ENCODE results near the gene PLIN4. TPM values are rescaled to one million over a fixed set of nuclear protein-coding genes. Genes with fewer than 3 reads are reported as not detected.
"Not testable (repeated sequence)": the region's sequence is repeated elsewhere in the genome, so short reads cannot be mapped to it uniquely, and the experiment has no call there.

PLIN4 gene
- total and polyA plus RNA-seq, 8 donors, result 3.5 to 64.7 (median 11.3) TPM

- peaks cover 0 to 9% (median 3%) of the 10 kb centered on the region in 3 donors for H3K27me3 ChIP-seq
- H3K9me3 ChIP-seq, result no peaks in the 10 kb centered on the region
- H3K4me1 ChIP-seq, result peaks cover 0 to 25% (median 20%) of the 10 kb centered on the region in 4 donors
- peak overlapping the region in 1 of 5 donors; percentile 25 for H3K27ac ChIP-seq
- intact Hi-C loops (cut with DNase I; ENCODE audit: low total_unique reads), result no loop called here
- DNase-seq, result no peak
- no peak for TF ChIP-seq EP300 (IDR thresholded peaks at IDR 0.05)
- TF ChIP-seq POLR2A (IDR thresholded peaks at IDR 0.05), result no peak
- H3K36me3 ChIP-seq, result peaks cover 0 to 5% (median 0%) of the 10 kb centered on the region in 4 donors
- no peak overlapping the region for H3K4me3 ChIP-seq
- WGBS, 5 donors, result 78 to 85% (median 81%) methylated on average over 11 to 14 of the region's 14 CpGs
Observed at GRCh38 chr19:4529924-4530522, 11.7 kb upstream of the PLIN4 start.

GRCh38 chr19:4528843-4529242 is 10.6 kb upstream of the PLIN4 start:
- H3K27ac ChIP-seq, result no peak overlapping the region
- TF ChIP-seq POLR2AphosphoS5 (IDR thresholded peaks at IDR 0.05) (no peak), POLR2A (IDR thresholded peaks at IDR 0.05) (no peak), CTCF (IDR thresholded peaks at IDR 0.05) (no peak), EP300 (IDR thresholded peaks at IDR 0.05) (no peak)
- 75 to 86% (median 80%) methylated on average over 12 to 15 of the region's 15 CpGs for WGBS, 5 donors
- H3K27me3 ChIP-seq, result peaks cover 0 to 3% (median 0%) of the 10 kb centered on the region in 3 donors
- intact Hi-C loops (cut with DNase I; ENCODE audit: low total_unique reads), result no loop called here
- DNase-seq, result no peak
- no peak overlapping the region for H3K4me3 ChIP-seq
- H3K9me3 ChIP-seq, result no peaks in the 10 kb centered on the region
- peaks cover 0 to 5% (median 0%) of the 10 kb centered on the region in 4 donors for H3K36me3 ChIP-seq
- peaks cover 0 to 13% (median 9%) of the 10 kb centered on the region in 4 donors for H3K4me1 ChIP-seq

GRCh38 chr19:4527377-4527776 is 9.1 kb upstream of the PLIN4 start:
- H3K9me3 ChIP-seq; H3K27me3 ChIP-seq; DNase-seq; H3K27ac ChIP-seq; H3K36me3 ChIP-seq; H3K4me3 ChIP-seq; intact Hi-C loops (cut with DNase I; ENCODE audit: low total_unique reads): not testable (repeated sequence)
- peaks cover 0 to 15% (median 11%) of the 10 kb centered on the region in 4 donors for H3K4me1 ChIP-seq
- WGBS, 5 donors, result 75 to 89% (median 82%) methylated on average over 8 of the region's 8 CpGs

GRCh38 chr19:4525563-4526002 is 7.3 kb upstream of the PLIN4 start:
- WGBS, 5 donors, result 67 to 82% (median 80%) methylated on average over 21 to 23 of the region's 23 CpGs
- DNase-seq, result no peak
- H3K27ac ChIP-seq, result no peak overlapping the region
- H3K4me3 ChIP-seq, result no peak overlapping the region
- H3K9me3 ChIP-seq, result no peaks in the 10 kb centered on the region
- TF ChIP-seq POLR2A (IDR thresholded peaks at IDR 0.05), result no peak
- TF ChIP-seq POLR2AphosphoS5 (IDR thresholded peaks at IDR 0.05), result no peak
- no peak for TF ChIP-seq EP300 (IDR thresholded peaks at IDR 0.05)
- TF ChIP-seq CTCF (IDR thresholded peaks at IDR 0.05), result no peak
- intact Hi-C loops (cut with DNase I; ENCODE audit: low total_unique reads), result no loop called here
- H3K27me3 ChIP-seq, result peaks cover 0 to 9% (median 0%) of the 10 kb centered on the region in 3 donors
- H3K4me1 ChIP-seq, result peaks cover 0 to 6% (median 3%) of the 10 kb centered on the region in 4 donors
- peaks cover 0 to 5% (median 0%) of the 10 kb centered on the region in 4 donors for H3K36me3 ChIP-seq

- Histone ChIP-seq H3K27ac (no peak overlapping the region), H3K27me3 (peaks cover 0 to 6% (median 0%) of the 10 kb centered on the region in 3 donors), H3K4me1 (peaks cover 0 to 7% (median 3%) of the 10 kb centered on the region in 4 donors), H3K4me3 (no peak overlapping the region), H3K9me3 (no peaks in the 10 kb centered on the region), H3K36me3 (peaks cover 0 to 5% (median 0%) of the 10 kb centered on the region in 4 donors)
- intact Hi-C loops (cut with DNase I; ENCODE audit: low total_unique reads), result no loop called here
- no peak for TF ChIP-seq POLR2A (IDR thresholded peaks at IDR 0.05)
- TF ChIP-seq CTCF (IDR thresholded peaks at IDR 0.05), result peak in 5 of 7 experiments; percentile 19 to 65 (median 60)
- TF ChIP-seq EP300 (IDR thresholded peaks at IDR 0.05), result no peak
- no peak for TF ChIP-seq POLR2AphosphoS5 (IDR thresholded peaks at IDR 0.05)
- DNase-seq, result peak; percentile 63 to 67
- 71 to 78% (median 73%) methylated on average over 14 to 23 of the region's 23 CpGs for WGBS, 5 donors
Observed at GRCh38 chr19:4524808-4525562, 6.7 kb upstream of the PLIN4 start.

Data from stomach (tissue), 9 donors.